ENCODE results near the gene CD38. TPM values are rescaled to one million over a fixed set of nuclear protein-coding genes. Genes with fewer than 3 reads are reported as not detected.
"Not testable (repeated sequence)": the region's sequence is repeated elsewhere in the genome, so short reads cannot be mapped to it uniquely, and the experiment has no call there.

The CD38 gene
- total RNA-seq, 2 experiments from 2014 or later, result 26.3 to 29.5 TPM

- CTCF ChIA-PET, result interaction anchor here (1.0 to 1.2 kb wide), 2 partner anchors 8 to 41 kb away, joined by 3 read pairs; no protein-coding TSS in a partner anchor
- POLR2A ChIA-PET, result not testable (repeated sequence)
Observed at GRCh38 chr4:15841194-15841730, 63.1 kb downstream of the CD38 start.

- ChIA-PET POLR2A (no interaction called here), CTCF (no interaction called here)
Observed at GRCh38 chr4:15847746-15848145, 69.6 kb downstream of the CD38 start.

- ChIA-PET POLR2A (no interaction called here), CTCF (no interaction called here)
Observed at GRCh38 chr4:15848191-15848842, 70.2 kb downstream of the CD38 start.

- ChIA-PET CTCF (no interaction called here), POLR2A (no interaction called here)
Observed at GRCh38 chr4:15851969-15852368, 73.8 kb downstream of the CD38 start.

GRCh38 chr4:15852524-15852923 is 74.4 kb downstream of the CD38 start:
- CTCF ChIA-PET, result no interaction called here
- POLR2A ChIA-PET, result no interaction called here

- ChIA-PET POLR2A (no interaction called here), CTCF (no interaction called here)
Observed at GRCh38 chr4:15853345-15853744, 75.2 kb downstream of the CD38 start.

- POLR2A ChIA-PET, result no interaction called here
- CTCF ChIA-PET, result interaction anchor here (1.3 to 2.1 kb wide), 2 partner anchors 27 to 50 kb away, joined by 4 read pairs; no protein-coding TSS in a partner anchor
Observed at GRCh38 chr4:15855804-15856475, 77.8 kb downstream of the CD38 start.

GRCh38 chr4:15861198-15861597 is 83.1 kb downstream of the CD38 start:
- POLR2A ChIA-PET, result not testable (repeated sequence)
- CTCF ChIA-PET, result interaction anchor here (1.1 kb wide), 1 partner anchor 55 kb away, joined by 4 read pairs; no protein-coding TSS in a partner anchor

- CTCF ChIA-PET, result no interaction called here
Observed at GRCh38 chr4:15864651-15865566, 86.8 kb downstream of the CD38 start.

GRCh38 chr4:15868111-15868510 is 90.0 kb downstream of the CD38 start:
- CTCF ChIA-PET, result interaction anchor here (0.8 kb wide), 1 partner anchor 25 kb away, joined by 3 read pairs; no protein-coding TSS in a partner anchor
- POLR2A ChIA-PET, result no interaction called here

More at GRCh38 chr4:15864651-15865566, 86.8 kb downstream of the CD38 start:
- POLR2A ChIA-PET, result no interaction called here

- CTCF ChIA-PET, result interaction anchor here (0.8 kb wide), 1 partner anchor 24 kb away, joined by 3 read pairs; no protein-coding TSS in a partner anchor
Observed at GRCh38 chr4:15868826-15869413, 90.8 kb downstream of the CD38 start.

GRCh38 chr4:15870079-15870478 is 92.0 kb downstream of the CD38 start:
- CTCF ChIA-PET, result no interaction called here
- POLR2A ChIA-PET, result no interaction called here

More at GRCh38 chr4:15868826-15869413, 90.8 kb downstream of the CD38 start:
- POLR2A ChIA-PET, result no interaction called here

- CTCF ChIA-PET, result no interaction called here
- POLR2A ChIA-PET, result no interaction called here
Observed at GRCh38 chr4:15870921-15871664, 93.0 kb downstream of the CD38 start.

GRCh38 chr4:15873117-15873516 is 95.0 kb downstream of the CD38 start:
- CTCF ChIA-PET, result interaction anchor here (1.1 kb wide), 1 partner anchor 9 kb away, joined by 5 read pairs; no protein-coding TSS in a partner anchor
- POLR2A ChIA-PET, result no interaction called here

GRCh38 chr4:15874671-15875070 is 96.5 kb downstream of the CD38 start:
- CTCF ChIA-PET, result no interaction called here
- POLR2A ChIA-PET, result no interaction called here

- ChIA-PET CTCF (interaction anchor here (1.2 kb wide), 1 partner anchor 80 kb away, joined by 5 read pairs; no protein-coding TSS in a partner anchor), POLR2A (no interaction called here)
Observed at GRCh38 chr4:15875663-15876460, 97.7 kb downstream of the CD38 start.

- CTCF ChIA-PET, result no interaction called here
- POLR2A ChIA-PET, result no interaction called here
Observed at GRCh38 chr4:15878011-15878410, 99.9 kb downstream of the CD38 start.

- POLR2A ChIA-PET, result no interaction called here
- CTCF ChIA-PET, result interaction anchor here (0.8 to 3.9 kb wide), 11 partner anchors 9 to 179 kb away, joined by 3 to 27 read pairs (median 5); partner anchors contain the start of gene BST1
Observed at GRCh38 chr4:15881820-15882219, 103.7 kb downstream of the CD38 start.
